PFSK-1 (cell line): Measurements from ENCODE around the gene CCDC50.

Experiments
- FOXP2 ChIP-seq: optimal IDR thresholded peaks from 2 replicates; pipeline ENCODE3; 2011; ENCODE audit warnings: borderline replicate concordance, control low read depth, inconsistent platforms; ENCODE audit not compliant: insufficient read depth; ENCODE audit errors: extremely low read length, extremely low read depth
- POLR2AphosphoS5 ChIP-seq: IDR thresholded peaks from 2 replicates; pipeline ENCODE4 v1.6.1; 2012; ENCODE audit warnings: low read depth, mild to moderate bottlenecking, control low read depth, low read length, moderate library complexity
- REST ChIP-seq, 2 experiments: IDR thresholded peaks; 2 replicates each; pipeline versions ENCODE4 v1.6.1 to v1.8.0; 2011 to 2012; ENCODE audit warnings: low read depth in 2 of 2, low read length in 2 of 2, control low read depth in 1 of 2, inconsistent platforms in 1 of 2, mild to moderate bottlenecking in 1 of 2, moderate library complexity in 1 of 2; ENCODE audit not compliant: insufficient read depth in 1 of 2
- SIN3A ChIP-seq: IDR thresholded peaks from 2 replicates; pipeline ENCODE4 v1.6.1; 2012; ENCODE audit warnings: mild to moderate bottlenecking, low read length, moderate library complexity, borderline replicate concordance; ENCODE audit not compliant: insufficient read depth
- TAF1 ChIP-seq: IDR thresholded peaks from 2 replicates; pipeline ENCODE4 v1.6.1; 2012; ENCODE audit warnings: low read length, control low read depth, borderline replicate concordance; ENCODE audit not compliant: insufficient read depth

The CCDC50 gene

GRCh38 chr3:191424881-191425280 is 95.7 kb downstream of the CCDC50 start:
- no peak for TF ChIP-seq REST (IDR thresholded peaks at IDR 0.05; ENCODE audit: insufficient read depth in 1 of 2, low read depth in 2 of 2, low read length in 2 of 2)
- no peak for TF ChIP-seq SIN3A
- no peak for TF ChIP-seq FOXP2
- no peak for TF ChIP-seq TAF1
- TF ChIP-seq POLR2AphosphoS5, result no peak

GRCh38 chr3:191425322-191425734 is 96.1 kb downstream of the CCDC50 start:
- TF ChIP-seq REST (IDR thresholded peaks at IDR 0.05; ENCODE audit: insufficient read depth in 1 of 2, low read depth in 2 of 2, low read length in 2 of 2) (no peak), POLR2AphosphoS5 (peak; percentile 73), SIN3A (no peak), FOXP2 (no peak), TAF1 (peak; percentile 50; the same call in 1 of the 2 replicates)

- TF ChIP-seq POLR2AphosphoS5, result no peak
Measured at GRCh38 chr3:191426311-191426710, 97.1 kb downstream of the CCDC50 start.

GRCh38 chr3:191428177-191428576 is 99.0 kb downstream of the CCDC50 start:
- TF ChIP-seq REST (IDR thresholded peaks at IDR 0.05; ENCODE audit: insufficient read depth in 1 of 2, low read depth in 2 of 2, low read length in 2 of 2) (no peak), SIN3A (no peak), TAF1 (no peak), FOXP2 (no peak), POLR2AphosphoS5 (no peak)

- TF ChIP-seq FOXP2 (no peak), POLR2AphosphoS5 (no peak), SIN3A (no peak), REST (IDR thresholded peaks at IDR 0.05; ENCODE audit: insufficient read depth in 1 of 2, low read depth in 2 of 2, low read length in 2 of 2) (no peak), TAF1 (no peak)
Measured at GRCh38 chr3:191430103-191430502, 100.9 kb downstream of the CCDC50 start.

GRCh38 chr3:191431160-191431822 is 102.1 kb downstream of the CCDC50 start:
- no peak for TF ChIP-seq POLR2AphosphoS5
- no peak for TF ChIP-seq FOXP2
- TF ChIP-seq REST (IDR thresholded peaks at IDR 0.05; ENCODE audit: insufficient read depth in 1 of 2, low read depth in 2 of 2, low read length in 2 of 2), result no peak
- TF ChIP-seq SIN3A, result no peak
- TF ChIP-seq TAF1, result no peak
